K562 (cell line): ENCODE measurements around the gene CLIC3. TPM values are rescaled to one million over a fixed set of nuclear protein-coding genes. Genes with fewer than 3 reads are reported as not detected.

ENCODE experiments used
- ATAC-seq: fragments of 200-7000 bp; cut with Tn5 transposase; 3 replicates; pipeline ENCODE4 v1.9.1; 2020; ENCODE audit warnings: moderate library complexity
- BruUV-seq: library from RNA; stranded (reverse); fragments of 400-500 nt; replicated peaks from 2 replicates; lab custom pipeline; 2021; lab: Mats Ljungman, UMichigan
- CTCF ChIA-PET: fragments of 300-600 bp; formaldehyde crosslinking; extraction: SDS; loops from one replicate; lab custom pipeline; 2021; ENCODE audit warnings: low intra/inter-chr PET ratio; lab: Yijun Ruan, JAX
- POLR2A ChIA-PET: fragments of 300-600, 350-650 bp; sonication (Branson Sonifier 250); formaldehyde crosslinking; extraction: SDS; loops from one replicate; lab custom pipeline; 2021; ENCODE audit warnings: antibody characterized with exemption, inconsistent platforms; lab: Yijun Ruan, JAX
- DNase-seq, 4 experiments: peaks; one replicate each; pipeline versions ENCODE4 v3.0.0 to v3.0.0-alpha.2; 2011 to 2018; ENCODE audit warnings: low spot score in 3 of 4, mixed read lengths in 3 of 4; ENCODE audit errors: extremely low read depth in 1 of 4
- FAIRE-seq: peaks from 2 replicates; lab custom pipeline; 2011; peaks lifted over from hg19 to GRCh38; lab: Jason Lieb, UNC
- H2AFZ ChIP-seq: 2 replicates; pipeline ENCODE4 v1.6.0; 2011; ENCODE audit warnings: low read depth, low read length, control low read depth, inconsistent platforms
- H3K27ac ChIP-seq: fragments of 200-600 bp; 3 replicates; pipeline ENCODE4 v1.8.0; 2011; ENCODE audit warnings: low read depth, mild to moderate bottlenecking, control low read depth, inconsistent platforms, low read length, moderate library complexity, mixed read lengths; ENCODE audit errors: extremely low read depth
- H3K27me3 ChIP-seq, 2 experiments: fragments of 300-600 bp in 1 of 2; 2 replicates in 1 of 2; 3 replicates in 1 of 2; pipeline versions ENCODE4 v1.6.0 to v1.8.0; 2011; ENCODE audit warnings: inconsistent platforms in 2 of 2, low read length in 2 of 2, mild to moderate bottlenecking in 1 of 2, mixed read lengths in 1 of 2, moderate library complexity in 1 of 2; ENCODE audit not compliant: control insufficient read depth in 2 of 2, insufficient read depth in 2 of 2
- H3K36me3 ChIP-seq: fragments of 300-600 bp; 3 replicates; pipeline ENCODE4 v1.8.0; 2011; ENCODE audit warnings: mild to moderate bottlenecking, low read length, inconsistent platforms; ENCODE audit not compliant: control insufficient read depth, insufficient read depth
- H3K4me1 ChIP-seq, 2 experiments: fragments of 200-600 bp in 1 of 2; replicated peaks in 1 of 2; 2 replicates in 1 of 2; 3 replicates in 1 of 2; pipeline versions ENCODE4 v1.5.1 to v1.8.0; 2011; ENCODE audit warnings: inconsistent platforms in 2 of 2, low read length in 2 of 2, mild to moderate bottlenecking in 1 of 2, mixed read lengths in 1 of 2, moderate library complexity in 1 of 2; ENCODE audit not compliant: control insufficient read depth in 2 of 2, insufficient read depth in 2 of 2
- H3K4me2 ChIP-seq: 2 replicates; pipeline ENCODE4 v1.6.1; 2011; ENCODE audit warnings: low read length, control low read depth, inconsistent platforms, mixed read lengths; ENCODE audit not compliant: insufficient read depth
- H3K4me3 ChIP-seq: fragments of 200-600 bp; sonication (generic), shearing (Covaris generic); 2 replicates; pipeline ENCODE4 v1.5.1; 2016; ENCODE audit warnings: control low read depth, inconsistent platforms
- H3K79me2 ChIP-seq: fragments of 200-600 bp; 3 replicates; pipeline ENCODE4 v1.8.0; 2011; ENCODE audit warnings: low read length, inconsistent platforms; ENCODE audit not compliant: control insufficient read depth, insufficient read depth
- H3K9ac ChIP-seq, 2 experiments: 2 replicates each; pipeline versions ENCODE4 v1.6.0 to v1.6.1; 2011; ENCODE audit warnings: low read depth in 2 of 2, low read length in 2 of 2, control low read depth in 1 of 2, inconsistent platforms in 1 of 2, mild to moderate bottlenecking in 1 of 2, mixed read lengths in 1 of 2; ENCODE audit not compliant: insufficient read depth in 1 of 2
- H3K9me1 ChIP-seq: one replicate; pipeline ENCODE4 v1.6.0; 2011; ENCODE audit warnings: inconsistent platforms, mild to moderate bottlenecking, low read length, moderate library complexity; ENCODE audit not compliant: control insufficient read depth, insufficient read depth
- H3K9me3 ChIP-seq: replicated peaks from 2 replicates; pipeline ENCODE4 v1.5.1; 2011; ENCODE audit warnings: low read depth, low read length, inconsistent platforms; ENCODE audit not compliant: control insufficient read depth, insufficient read depth
- H4K20me1 ChIP-seq: replicated peaks from 2 replicates; pipeline ENCODE4 v1.6.1; 2011; ENCODE audit warnings: low read length, inconsistent platforms, mixed read lengths; ENCODE audit not compliant: control insufficient read depth, insufficient read depth
- EWSR1 ChIP-seq: fragments of 450-650 bp; IDR thresholded peaks from 2 replicates; pipeline ENCODE4 v1.6.1; 2018; ENCODE audit warnings: borderline replicate concordance, mild to moderate bottlenecking, low read depth, moderate library complexity; ENCODE audit not compliant: partially characterized antibody
- HNRNPH1 ChIP-seq: fragments of 200-400 bp; formaldehyde crosslinking; optimal IDR thresholded peaks from 2 replicates; pipeline ENCODE3; 2017; ENCODE audit warnings: low read depth, mild to moderate bottlenecking, low read length, moderate library complexity
- ILK ChIP-seq: fragments of 450-650 bp; IDR thresholded peaks from 2 replicates; pipeline ENCODE4 v1.6.1; 2016; ENCODE audit warnings: missing genetic modification characterization, low read depth, mild to moderate bottlenecking, missing compliant biosample characterization, moderate library complexity, borderline replicate concordance
- MYBL2 ChIP-seq, 2 experiments: fragments of 450-650 bp in 1 of 2; sonication (generic) in 1 of 2; formaldehyde crosslinking in 1 of 2; IDR thresholded peaks; 2 replicates each; pipeline versions ENCODE4 v1.6.1 to v1.8.1; 2017 to 2022; ENCODE audit warnings: borderline replicate concordance in 1 of 2, inconsistent platforms in 1 of 2, low read depth in 1 of 2, mild to moderate bottlenecking in 1 of 2, missing genetic modification reagents in 1 of 2, moderate library complexity in 1 of 2
- RAD51 ChIP-seq: fragments of 450-650 bp; IDR thresholded peaks from 2 replicates; pipeline ENCODE4 v1.7.1; 2016; ENCODE audit warnings: low read depth, mild to moderate bottlenecking, borderline replicate concordance
- RBM22 ChIP-seq: fragments of 200-400 bp; formaldehyde crosslinking; IDR thresholded peaks from 2 replicates; pipeline ENCODE4 v1.6.1; 2018; ENCODE audit warnings: low read length, low read depth; ENCODE audit not compliant: poor library complexity, severe bottlenecking
- TAF7 ChIP-seq: fragments of 450-650 bp; IDR thresholded peaks from 2 replicates; pipeline ENCODE4 v1.6.1; 2016; ENCODE audit warnings: missing genetic modification characterization, missing compliant biosample characterization
- TCF7 ChIP-seq: sonication (generic); IDR thresholded peaks from 2 replicates; pipeline ENCODE4 v1.6.1; 2016; ENCODE audit warnings: antibody characterized with exemption, borderline replicate concordance
- ZC3H11A ChIP-seq: IDR thresholded peaks from 2 replicates; pipeline ENCODE4 v1.6.1; 2012; ENCODE audit warnings: low read depth, low read length, improper control_type of control experiment
- ZNF121 ChIP-seq: sonication (generic); formaldehyde crosslinking; conservative IDR thresholded peaks from 2 replicates; pipeline ENCODE4 v1.8.0; 2022; ENCODE audit warnings: missing genetic modification reagents
- ZNF668 ChIP-seq: fragments of 250-450 bp; sonication (Bioruptor Pico); IDR thresholded peaks from 2 replicates; pipeline ENCODE4 v1.8.0; 2022; ENCODE audit warnings: mild to moderate bottlenecking, inconsistent platforms
- WGBS: fragments of 100-300 bp; shearing (Covaris generic); methylation state at CpG from one replicate; pipeline ENCODE4 v1.1.6; 2016; ENCODE audit warnings: low coverage, mixed read lengths; ENCODE audit not compliant: insufficient coverage; ENCODE audit errors: missing lambda C conversion rate; 5-methylcytosine and 5-hydroxymethylcytosine counted together
- in situ Hi-C: fragments of 300-500 bp; cut with MboI; formaldehyde crosslinking; loops from 4 replicates; pipeline ENCODE4 v1.15.0; 2018; ENCODE audit warnings: inconsistent platforms, mixed read lengths
- intact Hi-C: fragments of 100-400 bp; cut with micrococcal nuclease; formaldehyde crosslinking; loops from 2 replicates; pipeline ENCODE4 v1.14.2; 2022
- polyA plus RNA-seq, 8 experiments: library from polyadenylated mRNA; depleted of rRNA in 4 of 8; stranded (reverse) in 5 of 8; unstranded in 3 of 8; fragments of >200 nt; fragmentation: Nextera tagmentation in 2 of 8; fragmentation: Illumina TruSeq in 1 of 8; extraction: Ambion mirVana in 2 of 8; extraction: Trizol in 1 of 8; gene quantifications; 2 replicates each; pipeline versions ENCODE4 v1.2.1 to v1.2.3, GENCODE V29; 2011 to 2014; ENCODE audit warnings: inconsistent platforms in 1 of 8, missing spikeins in 1 of 8
- total RNA-seq, 7 experiments: library from RNA; depleted of rRNA in 6 of 7; stranded (reverse); fragments of >200 nt in 6 of 7; fragmentation: Illumina TruSeq in 2 of 7; extraction: Trizol in 2 of 7; gene quantifications; 2 replicates each; pipeline versions ENCODE4 v1.2.1 to v1.2.3, GENCODE V29; 2011 to 2021; ENCODE audit warnings: low replicate concordance in 1 of 7
- TF ChIP-seq, protein P1 (sequence below), 2 experiments: fragments of 250-450 bp in 1 of 2; fragments of 450-650 bp in 1 of 2; sonication (Bioruptor Pico) in 1 of 2; IDR thresholded peaks; 2 replicates each; pipeline versions ENCODE4 v1.6.1 to v1.8.0; 2016 to 2021; ENCODE audit warnings: mild to moderate bottlenecking in 2 of 2, moderate library complexity in 2 of 2, missing compliant biosample characterization in 1 of 2, missing genetic modification characterization in 1 of 2

Gene CLIC3
- total and polyA plus RNA-seq, 9 of the 15 experiments (the other 6 are each of a cell fraction or from before 2014, with no cell fraction given) = 0.27 to 0.29 TPM; not detected in 7

GRCh38 chr9:136954270-136955083 is 41.9 kb downstream of the CLIC3 start:
- BruUV-seq = no TSS peak

More at GRCh38 chr9:136954270-136955083, 41.9 kb downstream of the CLIC3 start:
- TF ChIP-seq EWSR1 (no peak), ZNF121 (no peak), RBM22 (no peak), RAD51 (no peak), ZNF668 (no peak), TCF7 (no peak), HNRNPH1 (no peak), ZC3H11A (no peak), ILK (tag) (no peak), MYBL2 (IDR thresholded peaks at IDR 0.05; ENCODE audit: low read depth) (no peak), MYBL2 (CRISPR knock-in tag; IDR thresholded peaks at IDR 0.05; ENCODE audit: borderline replicate concordance) (no peak), TAF7 (no peak)
- TF ChIP-seq, protein P1, sequence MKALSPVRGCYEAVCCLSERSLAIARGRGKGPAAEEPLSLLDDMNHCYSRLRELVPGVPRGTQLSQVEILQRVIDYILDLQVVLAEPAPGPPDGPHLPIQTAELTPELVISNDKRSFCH (CRISPR knock-in tag; IDR thresholded peaks at IDR 0.05) = no peak
- TF ChIP-seq, protein P1 (tag; IDR thresholded peaks at IDR 0.05) = no peak
- intact Hi-C loops (no loop called here), in situ Hi-C loops (no loop called here)
- no peak overlapping the region for H3K4me3 ChIP-seq
- FAIRE-seq (no peak), ATAC-seq (no peak), DNase-seq (no peak)
- H3K9me1 ChIP-seq = no peaks in the 10 kb centered on the region
- no peak overlapping the region for H2AFZ ChIP-seq
- H3K4me1 ChIP-seq = peaks cover 0 to 65% of the 10 kb centered on the region in 2 experiments; a peak in 4 of 5 replicates
- WGBS = 9% methylated on average over 13 of the region's 25 CpGs
- H3K9me3 ChIP-seq = no peaks in the 10 kb centered on the region
- H3K36me3 ChIP-seq = no peaks in the 10 kb centered on the region
- 0 out of 2 replicates have a peak, but pooled peaks cover 4% of the 10 kb centered on the region for H4K20me1 ChIP-seq
- ChIA-PET CTCF (no interaction called here), POLR2A (interaction anchor here (1.0 kb wide), 1 partner anchor 19 kb away, joined by 6 read pairs; no protein-coding TSS in a partner anchor)
- H3K27me3 ChIP-seq = peaks cover 2 to 7% of the 10 kb centered on the region in 2 experiments; a peak in 3 of 5 replicates
- H3K79me2 ChIP-seq = no peaks in the 10 kb centered on the region
- H3K9ac ChIP-seq = no peak overlapping the region
- H3K4me2 ChIP-seq = no peak overlapping the region
- no peak overlapping the region for H3K27ac ChIP-seq
